H1 (cell line): ENCODE results near the gene OLFM1.

Source experiments
- ATF2 ChIP-seq: IDR thresholded peaks from 2 replicates; pipeline ENCODE4 v1.6.1; 2012; ENCODE audit warnings: low read length, inconsistent platforms
- CHD2 ChIP-seq: IDR thresholded peaks from 2 replicates; pipeline ENCODE4 v1.6.1; 2012; ENCODE audit warnings: low read length, improper control_type of control experiment
- CTCF ChIP-seq, 3 experiments: IDR thresholded peaks; 1 replicate in 2 of 3; 2 replicates in 1 of 3; pipeline versions ENCODE4 v1.5.1 to v1.6.1; 2011; ENCODE audit warnings: low read length in 3 of 3, mild to moderate bottlenecking in 3 of 3, inconsistent platforms in 2 of 3, low read depth in 1 of 3, moderate library complexity in 1 of 3; ENCODE audit not compliant: insufficient read depth in 1 of 3; ENCODE audit errors: control extremely low read depth in 1 of 3
- EZH2 ChIP-seq: fragments of 200-600 bp; sonication (generic); IDR thresholded peaks from 2 replicates; pipeline ENCODE4 v1.7.1; 2012; ENCODE audit warnings: low read depth, mild to moderate bottlenecking, moderate library complexity, low read length, inconsistent platforms; ENCODE audit not compliant: severe bottlenecking
- MAX ChIP-seq: IDR thresholded peaks from 2 replicates; pipeline ENCODE4 v1.6.1; 2012; ENCODE audit warnings: inconsistent platforms
- POLR2A ChIP-seq, 2 experiments: IDR thresholded peaks; 1 replicate in 1 of 2; 2 replicates in 1 of 2; pipeline ENCODE4 v1.6.1; 2011; ENCODE audit warnings: low read depth in 2 of 2, low read length in 2 of 2, mild to moderate bottlenecking in 2 of 2; ENCODE audit errors: control extremely low read depth in 1 of 2
- SIRT6 ChIP-seq: IDR thresholded peaks from one replicate; pipeline ENCODE4 v1.7.1; 2012; ENCODE audit warnings: low read length, inconsistent platforms
- TEAD4 ChIP-seq: IDR thresholded peaks from 2 replicates; pipeline ENCODE4 v1.6.1; 2012; ENCODE audit warnings: low read depth, low read length, inconsistent platforms, mixed read lengths

- TF ChIP-seq CHD2 (no peak), CTCF (IDR thresholded peaks at IDR 0.05; ENCODE audit: control extremely low read depth in 1 of 3, insufficient read depth in 1 of 3, low read depth in 1 of 3, low read length in 3 of 3) (no peak), TEAD4 (no peak), SIRT6 (no peak), ATF2 (no peak), EZH2 (no peak), MAX (no peak), POLR2A (IDR thresholded peaks at IDR 0.05; ENCODE audit: control extremely low read depth in 1 of 2, low read depth in 2 of 2, low read length in 2 of 2) (no peak)
These were observed 5.7 kb upstream of the OLFM1 start for GRCh38 chr9:135081731-135082130.
